NK-92 (cell line): ENCODE results near the gene SKAP2.

Experiments
- DNase-seq: peaks from one replicate; lab custom pipeline; 2025; ENCODE audit not compliant: unreplicated experiment; lab: John Stamatoyannopoulos, UW

SKAP2 gene

DNA sequence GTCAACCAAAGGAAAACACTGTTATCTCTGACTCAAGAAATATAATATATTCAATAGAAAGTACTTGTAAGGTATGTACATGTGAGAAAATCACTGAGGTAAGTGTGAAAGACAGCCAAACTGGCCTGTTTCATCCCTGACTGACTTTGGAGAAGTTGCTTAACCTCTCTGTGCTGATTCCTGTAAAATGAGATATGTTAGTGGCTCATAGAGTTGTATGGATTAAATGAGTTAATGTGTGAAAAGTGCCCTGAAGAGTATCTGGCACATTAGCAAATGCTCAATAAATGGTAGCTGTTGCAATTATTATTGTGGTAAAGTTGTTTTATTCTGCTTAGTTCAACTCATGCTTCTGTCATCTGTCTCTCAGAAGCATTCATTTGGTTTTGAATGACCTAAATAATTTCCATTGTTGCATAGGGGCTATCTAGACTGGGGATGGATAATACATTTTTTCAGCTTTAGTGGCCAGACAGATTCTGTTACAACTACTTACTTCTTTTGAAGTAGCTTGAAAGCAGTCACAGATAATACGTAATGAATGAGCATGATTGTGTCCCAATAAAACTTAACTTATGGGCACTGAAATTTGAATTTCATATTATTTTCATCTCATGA is 84.3 kb downstream of the SKAP2 start:
- DNase-seq = no peak

DNA sequence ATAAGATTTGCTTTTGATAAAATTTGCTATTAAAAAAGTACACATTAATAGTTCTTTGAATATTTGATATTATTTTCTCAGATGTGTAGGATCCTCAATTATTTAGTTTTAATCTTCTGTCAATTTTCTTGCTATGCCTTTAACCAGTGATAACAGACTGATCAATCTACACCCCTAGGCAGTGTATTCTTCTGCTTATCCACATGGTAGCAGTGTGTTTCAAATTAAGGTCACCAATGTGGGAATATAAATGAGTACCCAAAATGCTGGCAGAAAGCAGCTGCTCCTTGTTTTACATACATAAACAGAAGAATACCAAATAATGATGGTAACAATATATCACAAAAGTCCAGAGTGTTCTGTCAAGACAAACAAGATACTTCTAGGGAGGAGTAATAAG is 87.0 kb downstream of the SKAP2 start:
- no peak for DNase-seq

- no peak for DNase-seq
Measured at GRCh38 chr7:26760501-26760900, 103.9 kb downstream of the SKAP2 start.

- DNase-seq = no peak
Measured at GRCh38 chr7:26759108-26759507, 105.3 kb downstream of the SKAP2 start.

GRCh38 chr7:26743205-26743604 is 121.2 kb downstream of the SKAP2 start:
- DNase-seq = no peak

DNA sequence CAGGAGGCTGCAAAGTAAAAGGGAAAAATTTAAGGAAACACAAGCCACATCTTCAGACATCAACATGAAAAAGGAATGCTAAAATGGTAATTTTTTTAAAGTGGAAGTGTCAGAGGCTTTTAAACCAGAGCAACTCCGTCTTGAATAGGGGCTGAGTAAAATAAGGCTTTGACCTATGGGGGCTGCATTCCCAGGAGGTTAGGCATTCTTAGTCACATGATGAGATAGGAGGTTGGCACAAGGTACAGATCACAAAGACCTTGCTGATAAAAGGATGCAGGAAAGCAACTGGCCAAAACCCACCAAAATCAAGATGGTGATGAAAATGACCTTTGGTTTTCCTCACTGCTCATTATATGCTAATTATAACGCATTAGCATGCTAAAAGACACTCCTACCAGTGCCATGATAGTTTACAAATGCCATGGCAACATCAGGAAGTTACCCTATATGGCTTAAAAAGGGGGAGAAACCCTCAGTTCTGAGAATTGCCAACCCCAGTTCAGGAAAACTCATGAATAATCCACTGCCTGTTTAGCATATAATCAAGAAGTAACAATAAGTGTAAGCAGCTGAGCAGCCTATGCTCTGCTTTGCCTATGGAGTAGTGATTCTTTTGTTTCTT is 128.3 kb downstream of the SKAP2 start:
- DNase-seq = no peak

DNA sequence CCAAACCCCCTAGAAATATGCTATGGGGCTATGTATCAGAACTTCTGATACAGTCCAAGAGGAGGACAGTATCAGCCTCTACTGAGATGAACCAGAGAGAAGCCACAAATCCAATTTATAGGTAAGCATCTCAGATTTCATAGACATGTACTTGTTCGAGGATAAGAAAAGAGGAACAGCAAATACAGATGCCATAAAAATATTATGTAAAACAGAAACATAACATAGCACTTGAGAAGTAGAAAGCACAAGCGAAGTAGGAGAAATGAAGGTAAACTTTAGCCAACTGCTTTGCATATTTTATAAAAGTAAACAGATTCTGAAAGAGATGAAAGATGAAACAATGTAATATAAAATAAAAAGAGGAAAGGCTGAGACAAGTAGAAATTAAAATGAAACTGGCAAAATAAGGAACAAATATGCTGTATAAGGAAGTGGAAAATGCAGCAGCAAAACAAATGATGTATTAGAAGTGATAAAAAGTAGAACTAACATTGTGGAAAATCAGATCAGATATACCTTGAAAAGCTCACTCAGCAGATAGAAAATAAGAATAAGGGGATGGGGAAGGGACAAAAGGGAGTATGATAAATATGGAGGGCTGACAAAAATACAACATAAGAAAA is 135.1 kb downstream of the SKAP2 start:
- DNase-seq = no peak

DNA sequence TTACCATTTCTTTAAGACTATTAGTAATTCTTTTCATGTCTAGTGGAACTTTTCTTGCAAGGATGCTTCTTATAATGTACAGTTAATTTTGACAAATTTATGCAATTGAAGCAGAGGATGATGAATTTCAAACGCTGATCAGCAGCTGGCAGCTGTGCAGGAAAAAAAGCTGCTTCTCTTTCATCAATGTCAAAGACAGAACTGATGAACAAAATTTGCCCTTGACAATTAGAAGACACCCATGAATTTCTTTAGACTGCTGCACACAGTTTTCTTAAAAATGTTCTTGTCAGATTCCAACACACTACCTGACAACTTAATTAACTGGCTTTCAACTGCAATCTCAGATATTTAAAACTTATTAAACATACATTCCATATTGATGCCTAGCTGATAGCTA is 138.3 kb downstream of the SKAP2 start:
- DNase-seq = no peak

DNA sequence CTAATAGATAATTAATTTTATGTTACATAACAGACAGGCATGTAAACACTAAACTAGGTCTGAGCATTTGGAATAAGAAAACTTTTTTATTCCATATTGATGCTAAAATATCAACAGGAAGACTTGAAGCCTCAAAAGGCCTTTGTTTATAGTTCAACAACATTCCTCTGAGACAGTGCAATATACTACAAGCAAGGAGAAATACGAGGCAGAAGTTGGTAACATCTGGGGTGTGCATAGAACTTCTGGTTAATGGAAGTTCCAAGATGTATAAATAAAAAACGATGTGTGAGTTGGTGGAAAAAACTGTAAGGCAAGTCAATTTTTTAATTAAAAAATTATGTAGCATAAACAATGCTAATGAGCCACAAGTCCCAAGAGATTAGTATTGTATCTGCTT is 139.6 kb downstream of the SKAP2 start:
- DNase-seq = no peak

- DNase-seq = no peak
Measured at GRCh38 chr7:26723129-26723528, 141.3 kb downstream of the SKAP2 start.

- no peak for DNase-seq
Measured at GRCh38 chr7:26721450-26721849, 142.9 kb downstream of the SKAP2 start.

DNA sequence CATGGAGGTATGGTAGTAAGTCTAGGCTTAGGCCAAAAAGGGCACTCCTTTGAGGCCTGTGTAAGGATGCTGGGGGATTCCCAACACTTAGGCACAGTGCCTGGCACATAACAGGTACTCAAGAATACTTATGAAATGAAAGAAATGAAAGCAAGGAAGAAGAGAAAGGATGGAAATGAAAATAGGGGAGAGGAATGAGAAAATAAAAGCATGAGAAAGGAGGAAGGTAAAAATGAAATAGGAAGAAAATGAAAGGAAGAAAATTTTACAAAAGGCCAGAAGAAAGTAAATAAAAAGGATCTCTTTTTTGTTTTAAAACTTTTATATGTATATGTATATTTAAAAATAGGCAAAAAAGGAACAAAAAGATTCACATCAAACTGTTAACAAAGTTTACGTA is 146.3 kb downstream of the SKAP2 start:
- no peak for DNase-seq

DNA sequence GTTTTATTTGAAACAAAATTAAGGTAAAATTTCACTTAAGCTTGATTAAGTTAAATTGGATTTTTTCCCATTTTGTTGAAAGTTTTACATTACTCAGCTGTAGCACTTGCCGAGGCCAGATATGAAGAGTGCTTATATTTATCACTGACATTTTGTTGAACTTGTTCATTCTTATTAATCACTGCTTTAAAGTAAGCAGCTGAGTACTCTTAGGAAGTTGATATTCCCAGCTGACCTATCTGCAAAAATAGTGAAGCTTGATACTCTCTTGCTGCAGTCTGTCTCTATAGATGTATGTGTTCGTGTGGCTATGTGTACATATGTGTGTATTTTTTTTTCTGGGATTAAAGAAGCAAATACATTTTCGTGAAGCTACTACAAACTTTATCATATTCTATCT is 150.0 kb downstream of the SKAP2 start:
- DNase-seq = no peak

- DNase-seq = no peak
Measured at GRCh38 chr7:26714006-26714405, 150.4 kb downstream of the SKAP2 start.

DNA sequence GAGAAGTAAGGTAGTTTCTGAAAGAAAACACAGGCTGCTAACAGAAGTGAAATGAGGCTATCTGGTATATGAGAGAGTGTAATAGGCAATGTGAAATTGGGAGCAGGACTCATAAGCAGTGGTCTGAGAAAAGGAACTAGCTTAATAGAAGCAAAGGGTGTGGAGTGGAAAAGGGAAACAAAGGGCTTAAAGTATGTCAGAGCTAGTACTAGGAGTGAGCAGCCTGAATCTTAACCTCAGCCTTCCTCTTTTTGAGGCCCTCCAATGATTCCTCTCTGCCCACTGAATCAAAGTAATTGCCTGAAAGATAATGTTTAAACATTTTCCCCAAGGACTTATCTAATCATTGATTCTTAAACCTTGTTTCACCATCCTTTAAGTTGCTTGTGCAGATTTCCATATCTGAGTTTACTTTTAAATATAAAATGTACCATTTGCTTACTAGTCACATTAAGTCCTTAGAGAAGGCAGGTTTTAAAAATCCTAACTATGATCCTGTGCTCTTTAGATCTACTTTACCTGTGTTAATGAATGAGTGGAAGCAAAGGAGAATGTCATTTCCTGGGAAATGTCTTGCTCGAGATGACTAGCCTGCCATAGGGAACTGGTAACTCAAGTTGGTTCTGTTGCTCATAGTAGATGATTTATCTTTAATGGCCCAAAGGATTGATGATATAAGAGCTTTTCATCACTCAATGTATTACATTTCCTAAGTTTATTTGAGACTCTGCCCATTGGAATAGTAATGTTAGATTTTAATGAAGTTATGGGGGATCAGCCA is 155.0 kb downstream of the SKAP2 start:
- no peak for DNase-seq

- no peak for DNase-seq
Measured at GRCh38 chr7:26705567-26705966, 158.8 kb downstream of the SKAP2 start.

GRCh38 chr7:26704786-26705185 is 159.6 kb downstream of the SKAP2 start:
- no peak for DNase-seq

DNA sequence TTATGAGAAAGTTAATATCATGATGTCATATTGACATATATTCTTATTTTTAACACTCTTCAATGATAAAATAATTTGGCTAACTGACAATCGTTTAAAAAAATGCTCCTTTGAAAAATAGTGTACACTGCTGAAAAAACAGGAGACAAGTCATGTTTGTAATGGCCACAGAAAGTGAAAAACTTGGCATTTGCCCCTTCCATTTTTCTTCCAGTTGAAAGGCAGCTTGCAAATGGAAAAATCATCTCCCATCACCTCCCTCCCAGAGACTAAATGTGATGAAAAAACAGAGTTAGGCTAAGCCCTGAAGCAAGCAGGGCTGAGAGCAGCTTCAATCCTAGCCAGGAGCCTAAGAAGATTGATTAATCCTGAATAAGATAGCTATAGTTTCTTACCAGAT is 160.4 kb downstream of the SKAP2 start:
- no peak for DNase-seq

DNA sequence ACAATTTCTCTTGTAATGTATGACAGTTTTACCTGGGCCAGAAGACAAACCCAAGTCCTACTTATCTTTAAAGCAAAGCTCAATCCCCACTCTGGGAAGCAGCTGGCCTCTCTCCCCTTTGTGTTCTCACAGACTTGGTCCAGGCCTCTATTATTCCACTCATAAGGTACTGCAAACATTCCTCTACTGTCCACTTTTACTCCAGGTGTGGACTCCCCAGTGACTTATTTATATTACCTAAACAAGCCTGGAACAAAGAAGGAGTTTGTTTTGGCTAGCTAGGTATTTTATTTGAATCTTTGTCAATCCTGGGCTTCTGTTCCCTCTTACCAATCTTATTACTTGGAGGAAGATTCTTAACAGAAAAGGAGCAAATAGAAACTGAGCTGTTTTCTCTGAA is 163.5 kb downstream of the SKAP2 start:
- no peak for DNase-seq

- no peak for DNase-seq
Measured at GRCh38 chr7:26700386-26700785, 164.0 kb downstream of the SKAP2 start.

GRCh38 chr7:26699766-26700165 is 164.6 kb downstream of the SKAP2 start:
- DNase-seq = no peak

DNA sequence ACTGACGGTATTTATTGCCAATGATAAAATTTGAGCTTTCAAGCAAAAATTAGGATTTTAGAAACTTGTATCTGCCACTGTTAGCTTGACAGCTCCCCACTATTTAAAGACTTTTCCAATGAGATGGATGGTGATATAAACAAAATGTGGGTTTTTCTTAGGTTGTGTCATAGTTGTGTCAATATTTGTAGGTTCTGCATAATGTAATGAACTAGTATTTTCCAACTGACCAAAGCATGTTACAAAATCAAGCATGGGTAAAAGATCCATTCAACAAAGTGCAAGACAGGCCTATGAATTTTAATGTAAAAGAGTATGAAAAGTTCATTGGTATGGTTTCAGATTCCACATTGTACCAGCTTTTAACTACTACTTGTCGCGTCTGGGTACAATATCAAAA is 165.6 kb downstream of the SKAP2 start:
- DNase-seq = no peak
